Type B pancreatic cell (in vitro differentiated cells): Measurements from ENCODE around the gene RAB7A. TPM values are rescaled to one million over a fixed set of nuclear protein-coding genes. Genes with fewer than 3 reads are reported as not detected.
"Not testable (repeated sequence)": the region's sequence is repeated elsewhere in the genome, so short reads cannot be mapped to it uniquely, and the experiment has no call there.

Experiments used
- DNase-seq: peaks from one replicate; pipeline ENCODE4 v3.0.0; 2021; ENCODE audit warnings: mixed read lengths; ENCODE audit not compliant: unreplicated experiment; ENCODE audit errors: extremely low spot score
- H3K27ac Mint-ChIP-seq: 2 replicates; pipeline ENCODE4 v1.8.0; 2021; ENCODE audit warnings: mild to moderate bottlenecking, mixed read lengths
- H3K27me3 Mint-ChIP-seq: 2 replicates; pipeline ENCODE4 v1.8.0; 2021; ENCODE audit warnings: mixed read lengths
- H3K36me3 Mint-ChIP-seq: 2 replicates; pipeline ENCODE4 v1.8.0; 2021; ENCODE audit warnings: mixed read lengths
- H3K4me1 Mint-ChIP-seq: one replicate; pipeline ENCODE4 v1.8.0; 2021; ENCODE audit warnings: mixed read lengths; ENCODE audit not compliant: unreplicated experiment
- H3K4me3 Mint-ChIP-seq: 2 replicates; pipeline ENCODE4 v1.8.0; 2021; ENCODE audit warnings: mild to moderate bottlenecking, mixed read lengths
- H3K9me3 Mint-ChIP-seq: 2 replicates; pipeline ENCODE4 v1.8.0; 2021; ENCODE audit warnings: mixed read lengths
- CTCF ChIP-seq: fragments of 200-600 bp; sonication (generic); conservative IDR thresholded peaks from 2 replicates; pipeline ENCODE4 v1.5.0; 2021; ENCODE audit warnings: antibody characterized with exemption, mild to moderate bottlenecking
- total RNA-seq: library from RNA; stranded (reverse); gene quantifications from 2 replicates; pipeline ENCODE4 v1.2.1, GENCODE V29; 2021; ENCODE audit warnings: low replicate concordance

The RAB7A gene
- total RNA-seq, 1 donor from 2014 or later: 157 TPM

GRCh38 chr3:128768471-128768870 lies 42.5 kb downstream of the RAB7A start:
- no peaks in the 10 kb centered on the region for H3K27me3 Mint-ChIP-seq
- H3K36me3 Mint-ChIP-seq: peaks cover 33% of the 10 kb centered on the region
- H3K4me3 Mint-ChIP-seq: no peak overlapping the region
- peaks cover 22% of the 10 kb centered on the region for H3K4me1 Mint-ChIP-seq
- no peak for TF ChIP-seq CTCF
- H3K9me3 Mint-ChIP-seq: no peaks in the 10 kb centered on the region
- H3K27ac Mint-ChIP-seq: peak overlapping the region; percentile 3
- DNase-seq: no peak

- H3K27ac Mint-ChIP-seq: no peak overlapping the region
- no peak overlapping the region for H3K4me3 Mint-ChIP-seq
- H3K36me3 Mint-ChIP-seq: peaks cover 23% of the 10 kb centered on the region
- peaks cover 26% of the 10 kb centered on the region for H3K4me1 Mint-ChIP-seq
- H3K27me3 Mint-ChIP-seq: no peaks in the 10 kb centered on the region
- no peak for TF ChIP-seq CTCF
- DNase-seq: no peak
- no peaks in the 10 kb centered on the region for H3K9me3 Mint-ChIP-seq
These were observed 44.4 kb downstream of the RAB7A start for GRCh38 chr3:128770387-128770786.

- not testable (repeated sequence) for H3K9me3 Mint-ChIP-seq, H3K4me3 Mint-ChIP-seq, DNase-seq, H3K27me3 Mint-ChIP-seq, H3K27ac Mint-ChIP-seq
- H3K36me3 Mint-ChIP-seq: peaks cover 22% of the 10 kb centered on the region
- peaks cover 22% of the 10 kb centered on the region for H3K4me1 Mint-ChIP-seq
These were observed 47.2 kb downstream of the RAB7A start for GRCh38 chr3:128773189-128773588.

GRCh38 chr3:128773592-128773991 lies 47.6 kb downstream of the RAB7A start:
- not testable (repeated sequence) for H3K27ac Mint-ChIP-seq, H3K9me3 Mint-ChIP-seq, DNase-seq, H3K4me3 Mint-ChIP-seq, H3K27me3 Mint-ChIP-seq
- peaks cover 25% of the 10 kb centered on the region for H3K4me1 Mint-ChIP-seq
- peaks cover 22% of the 10 kb centered on the region for H3K36me3 Mint-ChIP-seq

- no peak for DNase-seq
- TF ChIP-seq CTCF: no peak
- Mint-ChIP-seq H3K27ac (no peak overlapping the region), H3K4me1 (peaks cover 27% of the 10 kb centered on the region), H3K36me3 (peaks cover 19% of the 10 kb centered on the region), H3K4me3 (no peak overlapping the region), H3K27me3 (no peaks in the 10 kb centered on the region), H3K9me3 (no peaks in the 10 kb centered on the region)
These were observed 49.3 kb downstream of the RAB7A start for GRCh38 chr3:128775241-128775640.

GRCh38 chr3:128775906-128776542 lies 50.0 kb downstream of the RAB7A start:
- peaks cover 27% of the 10 kb centered on the region for H3K4me1 Mint-ChIP-seq
- H3K36me3 Mint-ChIP-seq: peaks cover 19% of the 10 kb centered on the region
- no peak for DNase-seq
- H3K27ac Mint-ChIP-seq: no peak overlapping the region
- no peak for TF ChIP-seq CTCF
- H3K9me3 Mint-ChIP-seq: no peaks in the 10 kb centered on the region
- H3K4me3 Mint-ChIP-seq: no peak overlapping the region
- H3K27me3 Mint-ChIP-seq: no peaks in the 10 kb centered on the region
